ENCODE data around the gene KRTAP5-1. TPM values are rescaled to one million over a fixed set of nuclear protein-coding genes. Genes with fewer than 3 reads are reported as not detected.
"Not testable (repeated sequence)": the region's sequence is repeated elsewhere in the genome, so short reads cannot be mapped to it uniquely, and the experiment has no call there.

Gene KRTAP5-1
- total RNA-seq, 1 donor from 2014 or later, result not detected

DNA sequence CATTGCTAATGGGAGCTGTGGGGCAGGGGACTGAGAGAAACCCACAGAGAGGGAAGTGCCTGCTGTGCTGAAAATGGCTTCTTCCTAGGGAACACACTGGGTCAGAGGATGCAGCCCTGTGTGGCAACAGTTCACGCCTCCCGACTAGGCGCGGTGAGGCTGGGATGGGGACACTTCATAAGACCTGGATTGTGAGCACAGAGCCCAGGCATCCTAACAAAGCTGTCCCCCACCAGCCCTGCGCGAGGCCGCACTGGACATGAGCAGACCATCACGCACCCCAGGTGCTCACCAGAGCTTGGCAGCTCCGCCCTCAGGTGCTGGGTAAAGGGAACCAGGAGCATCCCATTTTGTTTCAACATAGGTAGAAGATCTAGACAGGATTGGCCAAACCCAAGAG, 38.6 kb upstream of the KRTAP5-1 start:
- ChIA-PET CTCF (interaction anchor here (0.8 kb wide), 1 partner anchor 27 kb away, joined by 3 read pairs; no protein-coding TSS in a partner anchor), POLR2A (no interaction called here)
- H3K4me3 Mint-ChIP-seq, result no peak overlapping the region
- intact Hi-C loops (cut with micrococcal nuclease), result no loop called here
- H3K36me3 Mint-ChIP-seq (ENCODE audit: low read depth), result no peaks in the 10 kb centered on the region
- DNase-seq (no peak), ATAC-seq (ENCODE audit: low read depth) (no peak)
- no peaks in the 10 kb centered on the region for H3K9me3 Mint-ChIP-seq
- TF ChIP-seq, protein P1, sequence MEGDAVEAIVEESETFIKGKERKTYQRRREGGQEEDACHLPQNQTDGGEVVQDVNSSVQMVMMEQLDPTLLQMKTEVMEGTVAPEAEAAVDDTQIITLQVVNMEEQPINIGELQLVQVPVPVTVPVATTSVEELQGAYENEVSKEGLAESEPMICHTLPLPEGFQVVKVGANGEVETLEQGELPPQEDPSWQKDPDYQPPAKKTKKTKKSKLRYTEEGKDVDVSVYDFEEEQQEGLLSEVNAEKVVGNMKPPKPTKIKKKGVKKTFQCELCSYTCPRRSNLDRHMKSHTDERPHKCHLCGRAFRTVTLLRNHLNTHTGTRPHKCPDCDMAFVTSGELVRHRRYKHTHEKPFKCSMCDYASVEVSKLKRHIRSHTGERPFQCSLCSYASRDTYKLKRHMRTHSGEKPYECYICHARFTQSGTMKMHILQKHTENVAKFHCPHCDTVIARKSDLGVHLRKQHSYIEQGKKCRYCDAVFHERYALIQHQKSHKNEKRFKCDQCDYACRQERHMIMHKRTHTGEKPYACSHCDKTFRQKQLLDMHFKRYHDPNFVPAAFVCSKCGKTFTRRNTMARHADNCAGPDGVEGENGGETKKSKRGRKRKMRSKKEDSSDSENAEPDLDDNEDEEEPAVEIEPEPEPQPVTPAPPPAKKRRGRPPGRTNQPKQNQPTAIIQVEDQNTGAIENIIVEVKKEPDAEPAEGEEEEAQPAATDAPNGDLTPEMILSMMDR (IDR thresholded peaks at IDR 0.05), result no peak
- no peak overlapping the region for H3K27ac Mint-ChIP-seq
- peaks cover under 1% of the 10 kb centered on the region for H3K4me1 Mint-ChIP-seq
- peaks cover 12% of the 10 kb centered on the region for H3K27me3 Mint-ChIP-seq

DNA sequence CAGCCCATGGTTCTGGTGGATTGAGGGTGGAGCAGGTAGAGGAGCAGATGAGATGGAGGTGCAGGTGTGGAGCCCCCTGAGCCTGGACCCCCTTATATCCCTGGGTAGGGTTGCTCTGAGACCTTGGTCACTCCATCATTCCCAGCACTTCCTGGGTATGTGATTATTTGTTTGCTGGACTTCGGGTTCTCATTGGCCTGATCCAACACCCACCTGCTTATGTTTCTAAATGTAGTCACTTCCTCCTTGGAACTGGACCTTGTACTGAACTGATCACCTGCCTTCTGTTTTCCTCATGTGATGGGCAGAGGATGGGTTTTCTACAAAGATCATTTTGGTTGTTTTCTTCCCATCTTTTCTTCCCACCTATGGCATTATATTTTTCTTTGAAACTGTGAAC, 37.0 kb upstream of the KRTAP5-1 start, which contains the start of gene KRTAP5-4:
Gene KRTAP5-4 (minus strand): TSS at position 53 of the 400 bp plus-strand sequence. CDS start 45 bp downstream, at position 8.
- POLR2A ChIA-PET, result no interaction called here
- CTCF ChIA-PET, result no interaction called here

DNA sequence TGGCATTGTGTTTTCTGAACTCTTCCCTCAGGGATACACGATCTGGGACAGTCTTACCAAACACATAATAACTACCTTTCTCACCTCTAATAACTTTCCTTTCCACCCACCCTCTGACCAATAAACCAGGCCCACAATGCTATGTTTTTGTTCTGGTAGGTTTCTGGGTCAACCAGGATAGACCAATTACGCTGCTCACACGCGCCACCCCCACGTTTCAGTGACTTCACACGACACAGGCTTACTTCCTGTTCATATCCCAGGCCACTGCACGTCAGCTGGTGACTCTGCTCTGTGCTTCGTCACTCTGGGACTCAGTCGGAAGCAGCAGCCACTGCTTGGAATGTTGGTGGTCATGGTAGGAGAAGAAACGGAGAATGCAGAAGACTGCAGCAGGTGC, 34.4 kb upstream of the KRTAP5-1 start:
- CTCF ChIA-PET, result interaction anchor here (1.4 kb wide), 1 partner anchor 8 kb away, joined by 3 read pairs; no protein-coding TSS in a partner anchor
- Mint-ChIP-seq H3K4me3 (no peak overlapping the region), H3K4me1 (no peaks in the 10 kb centered on the region), H3K9me3 (no peaks in the 10 kb centered on the region), H3K27ac (no peak overlapping the region), H3K27me3 (peaks cover 39% of the 10 kb centered on the region), H3K36me3 (ENCODE audit: low read depth) (no peaks in the 10 kb centered on the region)
- TF ChIP-seq, protein P1 (IDR thresholded peaks at IDR 0.05), result no peak
- intact Hi-C loops (cut with micrococcal nuclease), result no loop called here
- DNase-seq, result no peak
- no peak for ATAC-seq (ENCODE audit: low read depth)
- POLR2A ChIA-PET, result no interaction called here

More for the DNA sequence above, 37.0 kb upstream of the KRTAP5-1 start, which contains the start of gene KRTAP5-4:
- ATAC-seq (ENCODE audit: low read depth) (no peak), DNase-seq (no peak)
- intact Hi-C loops (cut with micrococcal nuclease), result no loop called here
- Mint-ChIP-seq H3K4me3 (no peak within 1 kb of the TSS), H3K9me3 (no peaks in the 10 kb centered on the region), H3K27ac (no peak within 1 kb of the TSS), H3K27me3 (peaks cover 22% of the 10 kb centered on the region), H3K4me1 (no peaks in the 10 kb centered on the region), H3K36me3 (ENCODE audit: low read depth) (no peaks in the 10 kb centered on the region)
- TF ChIP-seq, protein P1 (IDR thresholded peaks at IDR 0.05), result no peak

DNA sequence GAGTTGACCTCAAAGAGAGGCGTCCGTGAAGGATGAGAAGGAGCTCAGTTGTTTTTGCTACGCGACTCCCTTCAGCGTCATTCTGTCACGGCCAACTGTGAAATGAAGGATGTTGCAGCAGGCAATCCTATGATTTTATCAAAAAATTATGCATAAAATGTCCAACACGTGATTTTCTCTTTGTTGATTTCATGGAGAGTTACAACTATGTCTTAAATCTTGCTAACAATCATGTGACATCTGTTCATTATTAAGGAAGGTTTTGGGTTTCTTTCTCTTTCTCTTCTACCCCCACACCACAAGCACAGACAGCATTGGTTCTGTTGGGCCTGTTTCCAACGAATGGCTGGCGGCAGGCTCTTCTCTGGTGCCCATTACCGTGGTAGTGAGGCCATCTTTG, 33.1 kb upstream of the KRTAP5-1 start:
- ChIA-PET POLR2A (no interaction called here), CTCF (interaction anchor here (1.4 kb wide), 1 partner anchor 10 kb away, joined by 3 read pairs; no protein-coding TSS in a partner anchor)
- DNase-seq (no peak), ATAC-seq (ENCODE audit: low read depth) (no peak)
- intact Hi-C loops (cut with micrococcal nuclease), result no loop called here
- Mint-ChIP-seq H3K27me3 (peaks cover 41% of the 10 kb centered on the region), H3K9me3 (no peaks in the 10 kb centered on the region), H3K4me3 (no peak overlapping the region), H3K36me3 (ENCODE audit: low read depth) (no peaks in the 10 kb centered on the region), H3K4me1 (no peaks in the 10 kb centered on the region), H3K27ac (no peak overlapping the region)
- TF ChIP-seq, protein P1 (IDR thresholded peaks at IDR 0.05), result no peak

DNA sequence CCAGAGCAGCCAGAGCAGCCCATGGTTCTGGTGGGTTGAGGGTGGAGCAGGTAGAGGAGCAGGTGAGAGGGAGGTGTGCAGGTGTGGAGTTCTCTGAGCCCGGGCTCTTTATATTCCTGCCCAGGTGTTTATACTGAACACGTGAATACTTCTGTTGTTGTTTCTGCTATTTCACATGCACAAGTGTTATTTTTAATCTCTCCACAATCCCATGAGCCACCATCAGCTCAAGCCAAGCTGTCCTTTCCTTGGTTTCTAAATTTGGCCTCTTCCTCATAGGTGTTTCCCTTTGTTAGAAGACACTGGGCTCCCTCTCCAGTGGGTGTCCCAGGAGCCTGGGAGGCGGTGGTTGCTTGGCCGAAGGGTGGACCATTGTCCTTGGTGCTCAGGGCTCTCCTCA, 23.3 kb upstream of the KRTAP5-1 start, which contains the start of gene KRTAP5-3:
Gene KRTAP5-3 (minus strand): TSS at position 101 of the 400 bp plus-strand sequence. CDS start 78 bp downstream, at position 23.
- intact Hi-C loops (cut with micrococcal nuclease), result no loop called here
- TF ChIP-seq, protein P1 (IDR thresholded peaks at IDR 0.05), result no peak
- ChIA-PET CTCF (no interaction called here), POLR2A (no interaction called here)
- Mint-ChIP-seq H3K9me3 (no peaks in the 10 kb centered on the region), H3K27me3 (peaks cover 14% of the 10 kb centered on the region), H3K27ac (no peak within 1 kb of the TSS), H3K4me3 (no peak within 1 kb of the TSS), H3K4me1 (peaks cover 12% of the 10 kb centered on the region), H3K36me3 (ENCODE audit: low read depth) (no peaks in the 10 kb centered on the region)
- ATAC-seq (ENCODE audit: low read depth) (no peak), DNase-seq (no peak)

DNA sequence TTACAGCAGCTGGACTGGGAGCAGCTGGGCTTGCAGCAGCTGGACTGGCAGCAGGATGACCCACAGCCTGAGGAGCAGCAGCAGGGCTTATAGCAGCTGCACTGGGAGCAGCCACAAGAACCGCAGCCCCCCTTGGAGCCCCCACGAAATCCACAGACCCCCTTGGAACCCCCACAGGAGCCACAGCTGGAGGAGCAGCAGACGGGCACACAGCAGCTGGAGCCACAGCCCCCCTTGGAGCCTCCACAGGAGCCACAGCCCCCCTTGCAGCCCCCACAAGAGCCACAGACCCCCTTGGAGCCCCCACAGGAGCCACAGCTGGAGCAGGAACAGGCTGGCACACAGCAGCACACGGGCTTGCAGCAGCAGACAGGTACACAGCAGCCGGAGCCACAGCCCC, 22.8 kb upstream of the KRTAP5-1 start:
- intact Hi-C loops (cut with micrococcal nuclease); ATAC-seq (ENCODE audit: low read depth); CTCF ChIA-PET; H3K27ac Mint-ChIP-seq; DNase-seq; POLR2A ChIA-PET; H3K36me3 Mint-ChIP-seq (ENCODE audit: low read depth); H3K9me3 Mint-ChIP-seq; H3K4me3 Mint-ChIP-seq: not testable (repeated sequence)
- Mint-ChIP-seq H3K4me1 (peaks cover 12% of the 10 kb centered on the region), H3K27me3 (peaks cover 12% of the 10 kb centered on the region)

DNA sequence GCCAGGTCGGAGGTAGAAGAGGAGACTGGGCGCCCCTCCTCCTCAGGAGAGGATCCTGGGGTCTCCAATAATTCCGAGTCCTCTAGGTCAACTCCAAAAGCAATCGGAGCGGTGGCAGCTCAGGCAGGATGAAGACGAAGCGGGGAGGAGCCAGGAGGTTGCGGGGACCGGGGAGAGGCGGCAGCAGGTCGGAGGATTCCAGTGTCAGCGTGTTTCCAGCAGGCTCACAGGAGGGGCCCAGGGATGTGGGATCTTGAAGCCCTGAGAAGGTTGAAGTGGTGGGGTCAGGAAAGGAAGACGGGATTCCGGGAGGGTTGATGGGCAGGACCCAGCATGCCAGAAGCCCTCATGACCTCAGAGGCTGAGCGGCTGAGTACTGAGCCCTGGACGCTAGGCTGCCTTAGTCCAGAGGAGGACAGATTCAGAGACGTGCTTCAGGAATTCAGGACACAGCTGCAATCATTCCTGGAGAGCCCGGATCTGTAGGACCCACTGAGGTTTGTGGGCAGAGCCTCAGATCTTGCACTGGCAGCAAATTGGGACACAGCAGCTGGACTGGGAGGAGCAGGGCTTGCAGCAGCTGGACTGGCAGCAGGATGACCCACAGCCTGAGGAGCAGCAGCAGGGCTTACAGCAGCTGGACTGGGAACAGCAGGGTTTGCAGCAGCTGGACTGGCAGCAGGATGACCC, 22.2 kb upstream of the KRTAP5-1 start:
- H3K27ac Mint-ChIP-seq; CTCF ChIA-PET; DNase-seq; H3K9me3 Mint-ChIP-seq; intact Hi-C loops (cut with micrococcal nuclease); H3K36me3 Mint-ChIP-seq (ENCODE audit: low read depth); H3K4me3 Mint-ChIP-seq; ATAC-seq (ENCODE audit: low read depth); POLR2A ChIA-PET: not testable (repeated sequence)
- H3K4me1 Mint-ChIP-seq, result peaks cover 12% of the 10 kb centered on the region
- H3K27me3 Mint-ChIP-seq, result peaks cover 14% of the 10 kb centered on the region
